ENCODE data around the gene ARHGEF33.

- TF ChIP-seq CTCF (IDR thresholded peaks at IDR 0.05) (no peak), POLR2A (IDR thresholded peaks at IDR 0.05) (no peak)
These were observed 108.1 kb downstream of the ARHGEF33 start for GRCh38 chr2:38997781-38998180.

Measured in uterus (tissue), 2 donors.